Stimulated activated CD4-positive, alpha-beta T cell treated with anti-CD3 and anti-CD28 coated beads, TNF-alpha, amount 100 ng/mL, for 1 hour (primary cell): Measurements from ENCODE around the gene WDR64.
"Not testable (repeated sequence)": the region's sequence is repeated elsewhere in the genome, so short reads cannot be mapped to it uniquely, and the experiment has no call there.

Experiments used
- DNase-seq, 3 donors: peaks; one replicate each; pipeline ENCODE4 v3.0.0-alpha.2; 2020; ENCODE audit warnings: low read depth in 3 of 3, low spot score in 1 of 3

Gene WDR64

DNA sequence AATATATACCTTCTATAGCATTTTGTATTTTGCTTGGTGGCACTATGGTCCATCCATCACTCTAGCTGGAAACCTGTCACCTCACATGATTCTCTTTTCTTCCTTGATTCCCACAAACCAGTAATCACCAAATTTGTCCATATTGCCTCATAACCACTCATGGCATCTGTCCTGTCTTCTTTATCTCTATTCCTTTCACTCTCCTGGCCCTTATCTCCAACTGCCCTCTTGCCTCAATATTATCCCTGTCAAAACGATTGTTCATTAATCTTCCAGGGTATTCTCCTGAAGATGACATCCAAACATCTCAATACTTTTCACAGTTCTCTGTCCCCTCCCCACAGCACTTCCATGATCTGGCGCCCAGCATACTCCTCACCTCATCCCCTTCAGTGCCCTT lies 46.1 kb downstream of the WDR64 start:
- DNase-seq, result no peak

DNA sequence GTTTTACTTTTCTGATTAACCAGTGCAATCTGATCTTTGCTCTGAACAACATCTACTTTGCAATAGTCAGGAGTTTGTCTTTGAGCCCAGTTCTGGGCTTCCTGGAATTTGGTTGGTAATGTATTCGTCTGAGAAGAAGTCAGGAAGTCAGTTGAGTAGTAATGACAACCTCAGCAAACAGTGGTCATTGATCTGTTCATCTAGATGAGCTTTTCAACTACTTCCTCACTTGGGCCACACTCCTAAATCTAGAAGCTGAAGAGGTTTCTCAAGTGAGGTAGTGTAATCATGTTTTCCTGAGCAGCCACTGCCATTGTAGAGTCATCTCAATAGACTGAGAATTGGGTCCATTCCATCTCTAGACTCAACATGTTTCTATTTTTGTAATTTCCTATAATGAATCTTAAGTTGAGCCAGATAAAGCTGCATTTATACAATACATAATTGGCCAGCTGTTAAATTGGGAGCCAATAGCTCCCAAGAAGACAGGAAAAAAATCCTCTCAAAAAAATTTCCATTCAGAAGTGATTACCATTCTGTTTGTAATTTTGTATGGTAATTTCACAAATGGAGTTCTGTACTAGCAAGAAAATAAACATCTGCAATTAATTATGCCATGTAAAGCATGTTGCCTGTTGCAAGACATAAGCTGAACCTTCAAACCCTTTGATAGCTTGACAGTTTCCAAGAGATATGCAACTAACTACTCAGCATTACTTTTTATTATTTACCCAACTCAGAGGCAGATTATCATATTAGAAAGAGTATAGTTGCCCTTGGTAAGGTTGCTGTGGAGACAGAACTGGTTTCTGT lies 49.6 kb downstream of the WDR64 start:
- DNase-seq, result no peak

DNA sequence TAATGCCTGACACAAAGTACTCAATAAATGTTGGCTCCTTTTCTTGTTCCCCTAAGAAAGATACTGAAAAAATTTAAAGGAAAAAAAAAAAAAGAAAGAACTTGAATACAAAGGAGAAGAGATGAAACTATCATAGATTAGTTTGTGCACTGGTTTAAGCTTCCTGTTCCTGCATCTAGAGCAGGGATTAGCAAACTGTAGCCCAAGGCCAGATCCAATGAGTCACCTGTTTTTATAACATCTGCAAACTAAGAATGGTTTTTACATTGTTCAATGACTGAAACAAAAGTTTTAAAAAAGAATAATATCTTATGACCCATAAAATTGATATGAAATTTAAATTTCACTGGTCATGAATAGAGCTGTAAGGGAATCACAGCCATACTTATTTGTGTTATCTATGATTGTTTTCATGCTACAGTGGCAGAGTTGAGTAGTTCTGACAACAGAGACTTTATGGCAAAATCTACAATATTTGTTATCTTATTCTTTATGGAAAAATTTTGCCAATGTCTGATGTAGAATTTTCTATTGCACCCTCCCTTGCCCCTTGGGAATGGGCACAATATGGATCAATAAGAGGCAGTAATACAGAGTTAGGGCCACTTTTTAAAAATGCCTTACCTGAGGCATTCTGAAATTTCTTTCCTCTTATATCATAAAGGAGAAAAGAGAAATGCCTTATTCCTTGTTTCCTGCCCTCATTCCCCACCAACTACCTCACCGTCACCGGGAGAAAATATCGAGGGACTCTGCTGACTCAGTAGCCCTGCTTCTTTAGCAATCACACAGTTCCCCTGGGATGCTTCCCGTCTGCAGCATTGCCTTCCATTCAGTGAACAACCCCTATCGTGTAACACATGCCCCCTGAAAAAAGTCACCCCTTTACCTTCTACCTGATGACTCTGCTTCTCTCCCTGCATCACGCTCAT lies 50.6 kb downstream of the WDR64 start:
- no peak for DNase-seq

DNA sequence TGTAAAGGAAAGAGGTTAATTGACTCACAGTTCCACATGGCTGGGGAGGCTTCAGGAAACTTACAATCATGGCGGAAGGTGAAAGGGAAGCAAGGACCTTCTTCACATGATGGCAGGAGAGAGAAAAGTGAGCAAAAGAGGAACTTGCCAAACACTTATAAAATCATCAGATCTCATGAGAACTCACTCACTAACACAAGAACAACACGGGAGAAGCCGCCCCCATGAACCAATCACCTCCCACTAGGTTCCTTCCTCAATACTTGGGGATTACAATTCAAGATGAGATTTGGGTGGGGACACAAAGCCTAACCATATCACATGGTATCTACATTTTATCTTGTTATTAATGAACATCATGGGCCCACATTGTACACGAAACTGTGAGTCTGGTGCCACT lies 51.7 kb downstream of the WDR64 start:
- not testable (repeated sequence) for DNase-seq

DNA sequence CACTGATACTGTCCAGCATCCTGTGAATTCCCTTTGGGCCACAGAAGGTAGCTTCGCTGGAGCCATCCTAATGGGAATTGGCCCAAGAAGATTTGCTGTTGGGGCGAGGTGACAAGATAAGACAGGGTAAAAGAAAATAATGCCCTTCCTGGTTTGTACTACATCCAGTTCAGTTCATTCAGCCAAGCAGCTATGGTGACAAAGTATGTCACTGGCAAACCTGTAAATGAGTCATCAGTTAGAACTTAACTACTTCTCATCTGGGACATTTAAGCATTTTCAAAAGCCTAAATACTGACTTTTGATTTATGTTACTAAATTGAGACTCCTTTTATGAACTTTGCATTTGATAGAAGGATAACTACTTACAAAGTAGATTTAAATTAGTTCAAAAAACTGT lies 54.2 kb downstream of the WDR64 start:
- DNase-seq, result no peak

DNA sequence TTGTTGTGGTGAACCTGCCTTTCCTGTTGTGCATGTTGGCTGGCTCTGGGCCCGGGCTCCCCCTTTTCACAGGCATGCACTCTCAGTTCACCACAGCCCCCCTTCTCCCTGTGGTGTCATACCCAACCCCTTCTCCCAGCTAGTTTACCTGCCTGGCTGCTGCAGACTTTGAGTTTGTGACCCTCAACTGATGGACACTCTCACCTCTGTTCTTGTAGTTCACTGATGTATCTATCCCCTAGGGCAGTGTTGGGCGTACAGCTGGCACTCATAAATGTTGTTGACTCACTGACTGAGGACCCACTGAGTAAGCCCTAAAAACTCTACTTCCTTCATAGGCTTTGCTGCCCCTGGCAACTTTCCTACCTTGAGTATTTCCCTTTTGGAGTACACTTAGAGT lies 54.9 kb downstream of the WDR64 start:
- no peak for DNase-seq

DNA sequence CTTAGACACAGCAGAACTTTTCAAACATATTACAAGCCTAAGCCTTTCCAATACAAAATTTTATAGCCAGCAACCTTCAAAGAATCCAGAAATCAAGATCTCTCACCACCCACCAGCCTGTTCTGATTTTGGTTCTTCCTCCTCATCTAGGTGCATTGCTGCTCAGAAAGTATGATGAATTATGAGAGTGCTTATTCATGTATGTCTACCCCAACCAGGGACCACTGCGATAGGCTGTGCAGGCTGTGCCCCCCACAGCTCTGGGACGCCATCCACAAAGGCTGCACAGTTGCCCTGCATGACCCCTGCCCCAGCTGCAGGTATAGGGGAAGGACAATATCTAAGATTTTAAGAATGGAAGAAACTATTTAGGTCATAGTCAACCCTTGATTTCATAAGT lies 55.4 kb downstream of the WDR64 start:
- DNase-seq, result no peak

DNA sequence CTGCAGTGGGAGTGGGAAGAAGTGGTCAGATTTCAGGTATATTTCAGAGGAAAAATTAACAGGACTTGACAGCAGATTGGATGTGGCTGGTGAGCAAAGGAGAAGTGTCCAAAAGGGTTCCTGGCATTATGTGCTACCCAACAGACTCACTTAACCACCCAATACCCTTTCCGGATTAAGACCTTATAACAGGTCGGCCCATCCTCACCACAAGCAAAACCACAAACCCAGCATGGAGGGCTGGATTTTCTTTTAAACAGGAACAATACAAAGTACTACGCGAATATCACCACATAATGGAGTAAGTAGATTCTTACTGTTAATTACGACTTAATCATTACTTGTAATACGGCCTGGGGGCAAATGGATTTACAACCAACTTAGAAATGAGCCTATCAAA lies 59.2 kb downstream of the WDR64 start:
- DNase-seq, result no peak

DNA sequence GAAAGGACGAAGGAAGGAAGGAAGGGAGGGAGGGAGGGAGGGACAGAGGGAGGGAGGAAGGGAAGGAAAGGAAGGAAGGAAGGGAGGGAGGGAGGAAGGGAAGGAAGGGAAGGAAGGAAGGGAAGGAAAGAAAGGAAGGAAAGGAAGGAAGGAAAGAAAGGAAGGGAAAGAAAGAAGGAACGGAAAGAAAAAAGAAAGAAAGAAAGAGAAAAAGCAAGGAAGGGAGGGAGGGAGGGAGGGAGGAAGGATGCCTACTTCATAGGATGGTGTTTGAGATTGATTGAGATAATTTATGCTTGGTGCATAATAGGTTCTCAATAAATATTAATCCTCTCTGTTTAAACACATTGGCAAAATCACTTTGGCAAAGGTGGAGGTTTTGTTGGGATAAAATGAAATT lies 61.2 kb downstream of the WDR64 start:
- no peak for DNase-seq

DNA sequence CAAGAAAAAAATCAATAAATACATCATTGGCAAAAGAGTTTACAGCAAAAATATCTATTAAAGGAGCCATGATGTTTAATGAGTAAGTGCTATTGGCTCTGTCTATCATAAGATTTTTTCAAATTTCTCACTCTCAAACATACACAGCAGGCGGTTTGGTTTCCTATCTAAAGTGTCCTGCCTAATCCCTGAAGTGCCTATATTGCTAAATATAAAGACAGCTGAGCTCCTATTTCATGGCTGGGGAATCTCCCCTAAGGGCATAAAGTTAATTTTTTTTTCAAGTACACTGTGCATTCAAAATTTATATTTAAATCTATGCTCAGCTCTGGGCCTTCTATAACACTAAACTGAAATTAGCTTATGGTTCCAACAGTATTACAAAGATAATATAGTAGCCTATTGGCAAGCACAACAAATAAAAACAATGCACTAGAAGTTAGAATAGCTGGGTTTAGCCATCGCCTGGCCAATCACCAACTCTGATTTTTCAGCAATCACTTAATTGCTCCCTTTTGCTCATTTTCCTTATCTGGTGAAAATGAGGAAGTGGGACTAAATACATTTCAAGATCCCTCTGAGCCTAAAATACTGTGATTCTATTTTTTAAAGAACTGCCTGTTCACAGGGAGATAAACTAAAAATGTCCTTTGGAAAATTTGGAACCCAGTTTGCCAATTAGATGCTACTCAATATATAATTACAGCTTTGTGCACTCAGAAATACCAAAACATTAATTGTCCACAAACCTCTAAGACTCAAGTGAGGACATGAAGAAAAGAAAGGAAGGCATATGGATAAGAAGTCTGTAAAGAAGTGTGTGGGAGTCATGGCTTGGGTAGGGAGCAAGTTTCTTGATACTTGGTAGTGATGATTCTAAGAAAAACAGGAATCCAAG lies 62.5 kb downstream of the WDR64 start:
- DNase-seq, result no peak

DNA sequence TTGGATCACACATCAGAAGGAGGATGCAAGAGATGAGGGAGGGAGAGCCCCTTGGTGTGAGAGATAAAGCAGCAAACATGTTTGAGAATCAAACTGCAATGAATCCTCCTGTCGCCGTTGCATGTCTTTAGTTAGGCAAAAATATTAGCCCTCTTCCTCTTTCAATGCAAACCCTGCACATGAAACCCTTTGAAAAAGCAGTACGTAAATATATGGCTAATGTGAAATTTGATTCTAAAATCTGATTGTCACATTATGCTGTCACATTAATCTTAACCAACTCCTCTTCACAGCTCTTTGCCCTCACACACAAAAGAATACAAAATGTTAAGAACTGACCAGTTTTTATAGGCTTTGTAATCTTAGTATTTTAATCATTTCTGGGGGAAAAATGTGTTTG lies 63.4 kb downstream of the WDR64 start:
- DNase-seq, result no peak

DNA sequence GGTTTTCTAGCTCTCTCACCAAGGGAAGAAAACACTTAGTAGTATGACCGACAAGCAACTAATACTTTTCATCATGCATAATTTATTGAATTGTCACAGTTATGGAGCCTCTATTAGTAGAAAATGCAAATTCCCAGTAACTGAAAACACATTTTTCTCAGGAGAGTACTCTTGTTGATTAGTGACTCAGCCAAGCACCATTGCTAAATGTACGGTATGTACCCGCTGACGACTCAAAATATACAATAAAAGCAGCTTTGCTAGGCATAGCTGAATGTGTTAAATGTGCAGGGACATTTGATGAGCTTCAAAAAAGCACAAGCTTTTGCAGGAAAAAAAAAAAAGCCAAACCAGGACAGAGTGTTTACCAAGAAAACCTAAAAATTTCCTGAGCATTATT lies 63.9 kb downstream of the WDR64 start:
- no peak for DNase-seq

DNA sequence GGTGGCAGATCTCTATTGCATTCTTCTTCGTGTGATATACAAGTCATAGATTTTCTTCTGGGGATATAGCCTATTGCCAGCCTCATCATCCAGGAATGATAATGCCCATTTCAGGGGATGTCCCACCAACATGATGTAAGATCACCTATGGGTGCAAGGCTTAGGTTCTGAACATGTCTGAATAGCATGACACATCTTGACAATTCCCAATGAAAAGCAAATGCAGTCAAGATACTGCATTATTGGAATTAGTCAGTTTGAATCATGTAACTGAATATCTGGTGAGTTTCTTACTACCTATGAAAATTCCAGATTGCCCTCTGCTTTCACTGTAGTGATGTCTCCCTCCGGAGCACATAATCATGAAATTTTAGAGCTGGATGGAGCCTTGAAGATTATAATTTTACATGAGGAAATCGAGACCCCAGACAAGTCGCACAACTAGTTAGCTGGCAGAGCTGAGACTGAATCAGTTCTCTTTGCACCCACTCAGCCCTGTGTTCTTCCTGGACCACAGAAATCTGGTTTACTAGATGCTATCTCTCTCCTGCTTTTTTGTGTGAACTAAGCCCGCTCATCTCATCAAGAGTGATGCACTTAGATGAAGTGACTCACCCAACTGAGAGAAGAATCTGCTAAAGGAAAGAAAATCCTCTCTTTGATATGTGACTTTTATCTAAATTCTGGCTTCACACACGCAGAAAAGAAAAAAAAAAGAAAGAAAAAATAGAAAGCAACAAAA lies 65.0 kb downstream of the WDR64 start:
- DNase-seq, result no peak

DNA sequence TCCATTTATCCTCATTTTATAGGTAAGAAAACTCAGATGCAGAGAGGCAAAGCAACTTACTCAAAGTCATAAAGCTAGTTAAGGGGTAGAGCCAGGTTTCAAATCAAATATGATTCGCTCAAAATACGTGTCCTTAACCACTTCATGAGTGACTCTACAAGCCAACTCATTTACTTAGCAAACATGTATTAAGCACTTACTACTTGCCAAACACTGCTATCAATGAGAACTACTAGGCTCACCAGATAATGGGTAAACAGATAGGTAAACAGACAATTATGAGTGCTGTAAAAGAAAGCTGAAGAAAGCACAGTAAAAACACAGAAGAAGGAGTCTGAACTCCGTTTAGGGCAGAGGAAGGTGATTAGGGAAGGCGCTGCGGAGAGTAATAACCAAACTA lies 65.9 kb downstream of the WDR64 start:
- no peak for DNase-seq

DNA sequence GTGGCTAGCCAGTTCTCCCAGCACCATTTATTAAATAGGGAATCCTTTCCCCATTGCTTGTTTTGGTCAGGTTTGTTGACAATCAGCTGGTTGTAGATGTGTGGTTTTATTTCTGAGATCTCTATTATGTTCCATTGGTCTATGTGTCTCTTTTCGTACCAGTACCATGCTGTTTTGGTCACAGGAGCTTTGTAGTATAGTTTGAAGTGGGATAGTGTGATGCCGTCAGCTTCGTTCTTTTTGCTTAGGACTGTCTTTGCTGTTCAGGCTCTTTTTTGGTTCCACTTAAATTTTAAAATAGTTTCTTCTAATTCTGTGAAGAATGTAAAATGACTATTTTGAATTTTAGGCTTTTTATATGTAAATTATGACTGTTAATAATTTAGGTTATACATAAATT lies 68.9 kb downstream of the WDR64 start:
- DNase-seq, result no peak

DNA sequence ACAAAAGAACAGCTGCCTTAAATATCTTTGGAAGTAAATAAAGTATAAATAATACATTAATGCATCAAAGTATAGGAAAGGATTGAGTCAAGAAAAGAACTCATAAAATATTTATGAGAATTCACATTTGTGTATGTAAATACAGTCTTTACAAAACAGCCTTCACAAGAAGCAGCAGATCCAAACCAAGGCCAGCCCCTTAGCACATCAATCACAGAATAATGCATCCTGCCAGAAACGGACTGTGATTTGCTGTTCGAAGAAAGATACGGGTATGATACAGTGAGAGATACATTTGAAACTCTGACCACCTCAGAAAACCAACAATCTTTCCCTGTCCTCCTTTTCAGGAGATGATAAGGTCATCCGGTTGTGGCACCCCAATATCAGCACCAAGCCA lies 70.9 kb downstream of the WDR64 start:
- no peak for DNase-seq

DNA sequence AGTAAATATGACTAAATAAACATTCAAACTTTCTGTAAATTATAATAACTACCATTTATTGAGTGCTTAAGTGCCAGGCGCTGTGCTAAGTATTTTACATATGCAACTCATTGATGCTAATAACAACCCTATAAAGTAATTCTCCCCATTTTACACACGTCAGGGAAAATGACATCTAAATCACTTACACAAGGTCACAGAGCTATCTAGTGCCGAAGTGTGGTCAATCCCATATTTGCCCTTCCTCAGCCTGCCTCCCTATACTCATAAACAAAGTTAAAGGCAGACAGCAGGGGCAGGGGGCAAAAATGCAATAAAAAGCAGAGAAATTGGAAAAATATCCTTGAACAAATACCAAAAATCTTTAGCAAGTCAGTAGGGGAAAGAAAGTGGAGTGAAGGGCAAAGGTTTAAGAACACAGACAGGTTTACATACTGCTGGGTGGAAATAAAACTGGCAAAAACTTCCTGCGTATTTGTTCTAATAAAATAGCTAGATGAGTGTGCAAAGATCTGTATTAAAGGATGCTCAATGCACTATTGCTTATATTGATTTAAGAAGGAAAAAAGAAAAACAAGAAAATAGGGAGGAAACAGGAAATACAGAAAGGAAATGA lies 72.8 kb downstream of the WDR64 start:
- DNase-seq, result no peak

DNA sequence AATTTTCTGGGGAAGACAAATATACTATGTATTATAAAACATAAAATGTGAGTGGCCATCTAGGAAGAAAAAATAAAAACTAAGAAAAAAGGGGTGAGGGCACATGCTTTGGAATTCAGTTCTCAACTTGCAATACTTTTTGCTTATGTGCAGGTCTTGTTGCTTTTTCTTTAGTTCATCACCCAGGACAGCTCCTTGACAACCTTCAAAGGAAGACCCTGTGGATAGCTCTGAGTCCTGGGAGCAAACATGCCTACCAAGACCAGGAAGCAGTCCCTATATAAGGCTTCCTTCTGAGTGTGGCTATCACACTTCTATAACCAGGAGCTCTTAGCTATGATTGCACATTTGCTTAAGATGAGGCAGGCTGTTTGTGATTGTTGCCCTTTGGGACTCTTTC lies 78.0 kb downstream of the WDR64 start:
- DNase-seq, result no peak

DNA sequence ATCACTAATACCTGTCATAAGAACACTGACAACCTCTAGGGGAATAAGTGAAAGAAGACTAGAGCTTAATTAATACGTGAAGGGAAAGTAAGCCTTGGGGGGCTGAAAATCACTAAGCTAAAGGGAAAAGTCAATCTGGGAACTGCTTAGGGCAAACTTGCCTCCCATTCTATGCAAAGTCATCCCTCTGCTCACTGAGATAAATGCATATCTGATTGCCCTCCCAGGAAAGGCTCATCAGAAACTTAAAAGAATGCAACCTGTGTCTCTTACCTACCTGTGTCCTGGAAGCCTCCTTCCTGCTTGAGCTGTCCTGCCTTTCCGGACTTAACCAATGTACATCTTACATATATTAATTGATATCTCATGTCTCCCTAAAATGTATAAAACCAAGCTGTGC lies 81.8 kb downstream of the WDR64 start:
- no peak for DNase-seq

DNA sequence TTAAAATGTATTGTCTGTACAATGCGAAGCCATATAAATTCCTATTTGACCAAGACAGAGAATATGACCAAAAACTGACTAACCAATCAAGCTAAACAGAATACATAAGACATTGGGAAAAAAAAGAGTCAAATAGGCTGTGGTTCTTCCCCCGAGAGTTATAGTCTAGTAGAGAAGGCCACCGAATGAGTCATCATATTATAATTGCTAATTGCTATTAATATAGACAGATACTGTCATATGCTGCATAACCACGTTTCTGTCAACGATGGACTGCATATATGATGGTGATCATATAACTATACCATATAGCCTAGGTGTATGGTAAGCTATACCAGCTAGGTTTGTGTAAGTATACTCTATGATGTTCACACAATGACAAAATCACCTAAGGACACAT lies 82.5 kb downstream of the WDR64 start:
- DNase-seq, result no peak
